HG03469 (cell line): ENCODE results near the gene MSI2.

ENCODE experiments used
- ATAC-seq: cut with Tn5 transposase; IDR thresholded peaks from one replicate; pipeline ENCODE4 v1.9.1; 2021; ENCODE audit warnings: mild to moderate bottlenecking, moderate library complexity, moderate number of reproducible peaks; ENCODE audit not compliant: unreplicated experiment

The MSI2 gene

DNA sequence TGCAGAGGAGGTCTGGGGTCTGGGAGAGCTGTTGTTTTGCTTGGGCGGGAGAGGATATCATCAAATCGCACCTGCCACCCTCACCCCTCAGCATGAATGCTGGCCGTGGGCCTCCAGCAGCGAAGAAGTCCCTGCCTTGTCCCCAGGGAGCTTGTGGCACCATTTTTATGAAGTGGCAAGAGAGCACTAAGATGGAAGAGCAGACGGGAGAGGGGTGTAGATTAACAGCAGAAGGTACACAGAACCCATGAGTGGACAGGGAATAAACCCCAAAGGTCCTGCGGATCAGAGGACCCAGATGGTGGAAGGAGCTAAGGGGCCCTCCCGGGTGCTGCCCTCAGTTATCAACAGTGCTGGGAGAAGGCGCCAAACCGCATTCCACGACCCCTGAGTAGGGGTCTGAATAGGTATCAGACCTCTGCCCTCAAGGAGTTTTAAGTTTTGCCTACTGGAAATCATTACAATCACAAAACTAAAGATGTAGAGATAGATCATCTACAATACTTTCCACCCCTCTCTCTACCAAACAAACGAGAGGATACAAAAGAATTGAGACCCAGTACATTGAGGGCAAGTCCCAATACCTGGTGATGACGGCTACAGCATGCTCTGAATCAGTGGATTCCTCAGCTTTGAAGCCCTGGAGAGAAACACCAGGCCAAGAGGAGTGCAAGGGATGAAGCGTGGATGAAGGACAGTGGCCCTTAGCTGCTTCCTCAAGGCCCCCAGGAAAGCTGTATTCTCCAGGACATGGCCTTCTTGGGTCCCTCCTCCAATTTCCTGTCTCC lies 428.6 kb downstream of the MSI2 start:
- no peak for ATAC-seq

DNA sequence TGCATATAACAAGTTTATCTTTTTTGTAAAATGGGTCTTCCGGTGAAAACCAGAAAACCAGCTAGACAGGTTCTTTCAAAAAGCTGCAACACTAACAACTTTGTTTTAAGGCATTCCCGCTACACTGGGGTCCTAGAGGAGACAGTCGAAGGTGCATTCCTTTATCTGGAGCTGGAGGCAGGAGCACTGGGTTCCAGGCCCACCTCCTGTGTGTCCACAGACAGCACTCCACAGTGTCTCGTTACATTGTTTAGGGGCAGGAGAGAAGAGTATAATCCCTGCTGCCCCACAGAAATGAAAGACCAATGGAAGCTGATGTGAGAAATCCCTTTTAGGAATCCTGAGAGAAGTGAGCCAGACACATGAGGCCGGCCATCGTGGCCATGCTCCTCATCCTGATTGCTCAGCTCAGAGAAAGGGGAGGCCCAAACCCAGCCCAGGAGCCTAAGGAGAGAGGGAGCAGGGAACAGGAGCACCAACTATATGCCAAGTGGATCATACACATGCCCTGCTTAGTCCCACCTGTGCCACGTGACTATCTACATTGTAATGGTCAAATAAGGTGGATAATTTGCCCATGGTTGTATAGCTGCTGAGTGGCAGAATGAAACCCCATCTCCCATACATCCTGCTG lies 429.3 kb downstream of the MSI2 start:
- ATAC-seq = no peak

DNA sequence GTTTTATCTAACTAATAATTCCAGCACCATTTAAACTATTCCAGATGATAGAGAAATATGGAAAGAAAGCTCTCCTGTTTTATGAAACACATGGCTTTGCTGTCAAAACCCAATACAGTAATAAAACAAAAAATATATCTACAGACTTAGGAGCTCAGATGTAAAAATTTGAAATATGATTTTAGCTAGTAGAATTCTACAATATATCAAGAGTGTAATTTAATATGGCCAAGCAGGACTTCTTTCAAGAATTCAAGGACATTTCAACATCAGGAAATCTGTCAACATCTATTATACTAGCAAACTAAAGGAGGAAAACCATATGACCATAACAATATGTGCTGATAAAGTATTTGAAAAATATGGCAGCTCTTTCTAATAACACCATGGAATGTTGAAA lies 431.3 kb downstream of the MSI2 start:
- no peak for ATAC-seq

DNA sequence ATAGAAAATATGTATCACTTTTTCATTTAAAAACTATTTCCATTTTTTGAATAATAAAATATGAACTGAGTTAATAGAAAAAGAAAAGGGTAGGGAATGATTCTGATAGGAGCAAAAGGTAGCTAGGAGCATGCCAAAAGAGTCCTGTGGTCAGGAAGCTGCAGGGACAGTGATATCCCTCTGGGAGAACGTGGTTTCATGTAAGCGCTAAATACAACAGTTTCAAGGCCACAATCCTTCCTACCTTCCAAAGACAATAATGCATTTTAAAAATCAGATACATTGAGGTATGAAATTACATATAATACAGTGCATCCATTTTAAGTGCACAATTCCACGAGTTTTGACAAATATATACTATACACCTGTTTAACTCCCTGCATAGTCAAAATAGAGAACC lies 432.9 kb downstream of the MSI2 start:
- ATAC-seq = no peak

DNA sequence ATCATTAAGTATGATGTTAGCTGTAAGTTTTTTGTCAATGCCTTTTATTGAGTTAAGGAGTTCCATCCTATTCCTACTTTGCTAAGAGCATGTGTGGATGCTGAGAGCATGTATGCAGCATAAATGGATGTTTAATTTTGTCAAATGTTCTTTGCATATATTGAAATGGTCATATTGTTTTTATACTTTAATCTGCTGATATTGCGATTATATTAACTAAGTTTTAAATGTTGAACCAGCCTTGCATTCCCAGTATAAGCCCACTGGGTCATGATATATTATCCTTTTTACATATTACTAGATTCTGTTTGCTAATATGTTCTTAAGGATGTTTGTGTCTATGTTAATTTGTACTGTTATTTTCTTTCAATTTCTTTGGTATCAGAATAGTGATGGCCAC lies 435.6 kb downstream of the MSI2 start:
- no peak for ATAC-seq

DNA sequence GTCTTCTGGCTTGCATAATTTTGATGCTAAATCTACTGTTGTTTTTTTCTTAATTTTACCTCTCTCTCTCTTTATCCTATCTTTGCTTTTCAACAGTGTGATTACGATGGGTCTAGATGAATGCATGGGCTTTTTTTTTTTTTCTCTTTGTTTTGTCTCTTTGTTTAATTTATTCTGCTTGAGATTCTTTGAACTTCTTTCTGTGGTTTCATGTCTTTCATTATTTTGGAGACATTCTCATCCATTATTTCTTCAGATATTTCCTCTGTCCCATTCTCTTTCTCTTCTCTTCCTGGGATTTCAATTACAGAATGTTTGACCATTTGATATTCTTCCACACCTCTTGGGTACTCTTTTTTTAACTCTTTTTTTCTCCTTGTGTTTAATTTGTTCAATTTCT lies 436.4 kb downstream of the MSI2 start:
- no peak for ATAC-seq

DNA sequence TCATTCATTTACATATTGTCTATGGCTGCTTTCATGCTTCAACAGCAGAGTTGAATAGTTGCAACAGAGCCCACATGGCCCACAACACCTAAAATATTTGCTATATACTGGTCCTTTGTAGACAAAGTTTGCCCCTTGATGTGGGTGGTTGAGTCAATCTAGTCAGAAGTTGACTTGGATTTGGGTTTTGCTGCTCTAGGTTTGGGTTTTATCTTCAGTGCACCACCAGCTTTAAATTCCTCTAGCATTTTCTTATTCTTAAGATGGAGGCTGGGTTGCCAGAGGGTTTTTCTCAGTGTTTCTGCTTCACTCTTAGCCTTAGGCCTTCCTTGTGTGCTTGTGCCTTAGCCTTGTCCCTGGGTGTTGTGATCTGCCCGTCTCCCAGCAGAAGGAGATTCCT lies 437.7 kb downstream of the MSI2 start:
- no peak for ATAC-seq

DNA sequence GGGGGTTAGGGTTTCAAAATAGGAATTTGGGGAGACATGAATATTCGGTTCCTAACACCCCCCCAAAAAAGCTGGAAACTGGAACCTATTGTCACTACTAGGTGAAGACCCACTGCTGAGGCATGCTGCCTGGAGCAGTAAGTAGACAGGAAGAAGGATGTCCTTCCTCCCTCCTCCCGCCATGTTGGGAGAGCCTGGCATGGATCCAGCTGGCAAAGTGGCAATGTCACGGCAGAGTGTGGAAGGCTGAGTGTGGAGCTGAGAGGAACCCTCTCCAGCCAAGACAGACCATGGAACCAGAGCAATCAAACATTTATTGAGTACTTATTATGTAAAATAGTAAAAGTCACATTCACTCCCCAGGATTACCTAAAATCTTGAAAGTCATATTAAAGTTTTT lies 439.7 kb downstream of the MSI2 start:
- no peak for ATAC-seq

DNA sequence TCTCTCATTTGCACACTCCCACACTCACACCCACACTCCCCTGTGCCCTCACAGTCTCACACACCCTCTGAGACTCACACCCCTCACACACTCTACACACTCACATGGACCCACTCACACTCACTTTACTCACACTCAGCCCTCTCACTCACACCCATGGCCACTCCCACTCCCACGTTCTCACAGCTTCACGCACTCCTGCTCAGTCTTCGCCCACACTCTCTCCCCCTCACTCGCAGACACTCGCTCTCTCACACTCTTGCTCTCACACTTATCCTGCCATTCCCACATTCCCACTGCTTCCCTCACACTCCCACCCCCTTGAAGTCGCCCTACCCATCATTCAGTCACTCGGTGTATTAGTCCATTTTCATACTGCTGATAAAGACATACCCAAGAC lies 440.9 kb downstream of the MSI2 start:
- no peak for ATAC-seq

DNA sequence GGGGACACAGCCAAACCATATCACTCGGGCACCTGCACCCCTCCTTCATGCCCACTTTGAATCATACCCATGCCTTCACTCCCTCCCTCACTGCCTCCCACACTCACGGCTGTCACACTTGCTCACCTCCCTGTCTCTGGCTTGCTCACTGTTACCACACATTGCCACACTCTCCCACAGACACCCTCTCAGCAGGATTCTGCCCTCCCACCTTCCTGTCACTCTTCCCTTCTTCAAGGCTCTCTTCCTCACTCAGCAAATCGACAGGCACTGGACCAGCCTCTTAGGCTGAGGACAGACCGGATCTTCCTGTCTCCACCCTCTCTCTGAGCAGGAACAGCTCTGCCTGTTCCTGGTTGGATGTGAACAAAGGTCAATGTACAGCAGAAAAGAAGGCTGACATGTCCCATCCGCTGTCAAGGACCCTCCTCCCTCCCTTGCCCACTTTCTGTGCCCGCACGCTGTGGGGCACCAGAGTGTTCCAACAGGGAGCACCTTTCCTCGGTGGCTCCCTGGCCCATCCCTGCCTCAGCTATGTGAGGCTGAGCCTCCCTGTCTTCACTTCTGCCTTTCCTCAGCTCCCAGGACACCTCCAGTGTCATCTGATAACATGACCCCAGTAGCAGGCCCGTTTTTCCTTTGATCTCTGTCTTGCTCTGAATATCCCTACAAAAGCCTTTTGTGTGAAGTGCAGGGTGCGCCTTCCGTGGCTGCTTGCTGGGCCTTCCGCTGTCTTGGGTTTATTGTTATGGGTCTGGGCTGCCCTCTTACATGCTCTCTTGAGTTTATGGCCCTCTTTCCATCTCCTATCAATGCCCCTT lies 441.8 kb downstream of the MSI2 start:
- ATAC-seq = no peak

DNA sequence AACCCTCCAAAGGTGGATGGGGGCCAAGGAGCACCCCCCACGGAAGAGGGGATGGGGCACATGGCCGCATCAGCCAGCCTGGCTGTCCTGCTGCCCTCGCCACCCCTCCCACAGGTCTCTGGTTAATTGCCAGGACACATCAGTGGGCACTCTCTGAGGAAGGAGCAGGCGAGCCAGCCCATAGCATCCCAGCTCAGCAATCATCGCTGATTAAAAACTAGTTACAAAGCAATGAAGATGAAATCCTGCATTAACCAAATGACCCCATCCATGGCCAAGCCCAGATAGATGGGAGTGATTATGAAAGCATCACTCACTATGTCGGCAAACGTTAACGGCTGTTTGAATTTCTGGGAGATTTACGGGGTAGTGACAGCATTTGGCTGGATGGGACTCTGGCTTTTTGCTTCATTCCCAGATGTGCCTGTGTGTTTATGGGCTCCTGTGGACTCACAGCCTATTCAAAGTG lies 443.5 kb downstream of the MSI2 start:
- no peak for ATAC-seq

DNA sequence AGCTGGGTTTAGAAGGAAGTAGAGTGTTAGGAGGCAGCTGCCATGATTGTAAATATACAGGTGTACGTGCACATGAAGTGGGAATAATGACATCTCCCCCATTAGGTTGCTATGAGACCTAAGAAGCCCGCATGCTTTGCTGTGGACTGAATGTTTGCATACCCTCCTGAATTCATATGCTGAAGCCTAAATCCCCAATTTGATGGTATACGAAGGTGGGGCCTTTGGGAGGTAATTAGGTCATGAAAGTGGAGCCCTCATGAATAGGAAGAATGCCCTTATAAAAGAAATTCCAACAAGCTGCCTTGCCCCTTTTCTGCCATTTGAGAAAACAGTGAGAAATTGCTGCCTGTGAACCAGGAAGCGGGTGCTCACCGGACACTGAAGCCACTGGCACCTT lies 444.8 kb downstream of the MSI2 start:
- ATAC-seq = no peak

DNA sequence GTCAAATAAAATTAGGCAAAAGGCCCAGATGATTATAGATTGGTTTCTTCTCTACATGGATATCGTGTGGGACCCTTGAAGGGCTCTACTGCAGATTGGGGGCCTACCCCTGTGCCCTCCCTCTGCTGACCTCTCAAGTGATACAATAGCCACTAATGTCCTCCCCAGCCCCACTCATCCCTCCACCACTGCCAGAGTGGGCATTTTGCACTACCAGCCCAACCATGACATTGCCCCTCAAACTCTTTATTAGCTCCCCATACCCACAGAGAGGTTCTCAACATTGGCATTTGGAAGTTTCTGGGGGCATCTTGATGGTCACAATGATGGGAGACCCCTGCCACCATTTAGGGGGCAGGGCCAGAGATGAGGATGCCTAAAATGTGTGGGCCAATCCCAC lies 446.9 kb downstream of the MSI2 start:
- ATAC-seq = no peak

DNA sequence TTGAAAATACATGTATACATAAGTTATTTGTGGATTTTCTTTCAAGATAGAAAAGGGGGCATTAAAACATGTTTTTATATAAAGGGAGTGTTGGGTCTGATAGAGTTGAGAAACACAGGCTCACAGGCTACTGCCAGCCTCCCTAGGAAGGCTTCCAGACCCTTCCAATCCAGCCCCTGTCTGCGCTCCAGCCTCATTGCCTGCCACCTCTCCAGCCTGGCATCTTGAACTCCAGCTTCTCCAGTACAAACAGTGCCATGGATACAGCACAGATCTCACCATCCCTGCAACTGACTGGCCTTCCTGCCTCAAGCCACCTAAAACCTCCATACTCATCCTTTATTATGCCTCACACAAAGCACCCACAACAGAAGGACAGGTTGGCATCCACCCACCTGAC lies 448.1 kb downstream of the MSI2 start:
- no peak for ATAC-seq

DNA sequence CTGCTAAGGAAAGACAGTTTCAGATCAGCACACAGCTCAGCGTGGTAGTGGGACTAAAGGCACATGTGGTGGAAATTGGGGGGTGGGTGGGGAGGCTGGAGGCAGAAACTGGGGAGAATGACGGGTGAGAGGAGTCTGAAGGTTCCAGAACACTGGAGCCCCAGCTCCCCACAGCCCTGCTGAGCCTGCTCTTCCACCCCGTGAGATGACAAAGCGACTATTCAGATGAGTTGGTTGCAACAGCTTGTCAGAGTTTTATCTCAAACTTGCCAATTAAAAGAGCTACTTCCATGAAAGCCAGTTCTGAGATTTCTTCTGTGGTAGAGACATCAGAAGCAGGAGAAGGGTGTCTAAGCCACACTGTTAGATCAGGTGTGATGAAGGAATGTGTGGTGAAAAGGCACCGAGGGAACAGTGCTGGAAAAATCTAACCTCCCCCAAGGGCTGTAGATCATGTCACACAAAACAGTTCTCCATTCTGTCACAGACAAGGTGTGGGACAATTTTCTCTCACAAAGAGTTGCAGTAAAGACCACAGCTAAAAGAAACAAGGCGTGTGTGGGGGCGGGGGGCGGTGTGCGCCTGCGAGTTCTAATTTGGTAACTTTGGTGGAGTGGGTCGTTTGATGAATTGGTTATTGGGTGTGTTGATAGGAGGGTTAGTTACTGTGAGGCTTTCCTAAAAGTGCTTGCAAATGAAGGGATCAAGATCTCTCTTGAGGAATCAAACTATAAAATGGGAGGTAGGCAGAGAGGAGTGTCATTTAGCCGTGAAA lies 449.8 kb downstream of the MSI2 start:
- no peak for ATAC-seq

DNA sequence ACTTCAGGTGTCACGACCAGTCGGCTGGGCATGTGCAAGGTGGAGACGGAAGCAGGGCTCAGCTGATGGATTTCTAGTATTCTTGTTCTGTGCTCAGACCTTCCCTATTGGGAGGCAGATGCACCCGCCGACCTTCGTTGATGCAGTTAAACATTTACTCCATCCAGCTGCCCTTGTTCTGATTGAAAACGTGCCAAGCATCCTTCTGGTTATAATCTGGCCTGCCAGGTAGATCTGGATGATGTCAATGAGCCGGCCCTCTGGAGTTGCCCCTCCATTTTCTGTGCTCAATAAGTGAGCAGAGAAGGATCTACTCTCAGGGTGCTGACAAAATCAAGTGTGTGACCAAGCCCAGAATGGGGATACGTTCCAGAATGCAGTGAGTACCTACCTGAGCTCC lies 450.4 kb downstream of the MSI2 start:
- no peak for ATAC-seq

DNA sequence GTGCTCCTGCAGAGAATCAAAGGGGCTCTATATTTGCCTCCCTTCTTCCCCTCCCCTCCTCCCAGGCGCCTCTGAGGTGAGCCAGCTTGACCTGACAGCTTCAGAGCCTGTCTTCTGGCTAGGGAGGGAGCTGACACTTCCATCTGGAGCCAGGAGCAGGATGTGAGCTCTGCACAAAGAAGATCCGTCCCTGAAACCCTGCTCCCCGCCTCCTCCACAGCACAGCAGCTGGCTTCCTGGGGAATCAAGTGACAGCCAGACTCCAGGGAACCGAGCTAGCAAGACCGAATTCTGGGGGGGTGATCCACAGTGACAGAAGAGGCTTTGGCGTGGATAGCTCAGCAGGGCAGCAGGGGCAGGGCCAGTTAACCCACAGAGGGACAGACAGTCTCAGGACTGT lies 451.6 kb downstream of the MSI2 start:
- no peak for ATAC-seq

DNA sequence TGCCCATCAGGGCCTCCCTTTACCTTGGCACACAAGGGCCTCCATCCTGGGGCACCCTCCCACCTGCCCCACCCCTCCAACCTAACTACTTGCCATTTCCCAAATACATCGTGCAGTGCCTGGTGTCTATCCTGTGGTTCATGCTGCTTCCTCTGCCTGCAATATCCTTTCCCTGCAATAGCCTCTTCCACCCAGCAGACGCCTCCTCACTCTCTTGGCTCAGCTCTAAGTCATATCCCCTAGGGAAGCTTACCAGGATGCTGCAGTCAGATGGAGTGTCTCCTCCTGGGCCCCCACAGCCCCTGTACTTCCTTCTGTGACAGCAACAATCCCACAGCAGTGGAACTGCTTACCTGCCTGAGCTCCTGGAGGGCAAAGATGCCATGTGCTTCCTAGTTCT lies 452.1 kb downstream of the MSI2 start:
- ATAC-seq = no peak

DNA sequence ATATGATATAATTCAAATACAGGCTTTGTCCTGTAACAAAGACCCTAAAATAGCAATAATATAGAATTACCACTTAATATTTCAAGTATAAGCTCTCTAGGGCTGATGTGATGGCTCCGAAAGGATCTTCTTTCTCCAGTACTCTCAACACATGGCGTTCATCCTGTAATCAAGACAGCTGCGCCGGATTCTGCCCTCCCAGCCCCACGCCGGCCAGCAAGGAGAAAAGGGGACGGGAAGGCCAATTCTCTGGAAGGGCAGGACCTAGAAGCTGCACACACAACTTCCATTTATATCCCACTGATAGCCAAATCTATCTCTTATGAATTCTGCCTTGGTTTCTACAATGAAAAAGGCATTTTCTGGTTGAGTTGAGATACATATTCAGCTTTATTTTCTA lies 456.8 kb downstream of the MSI2 start:
- no peak for ATAC-seq

DNA sequence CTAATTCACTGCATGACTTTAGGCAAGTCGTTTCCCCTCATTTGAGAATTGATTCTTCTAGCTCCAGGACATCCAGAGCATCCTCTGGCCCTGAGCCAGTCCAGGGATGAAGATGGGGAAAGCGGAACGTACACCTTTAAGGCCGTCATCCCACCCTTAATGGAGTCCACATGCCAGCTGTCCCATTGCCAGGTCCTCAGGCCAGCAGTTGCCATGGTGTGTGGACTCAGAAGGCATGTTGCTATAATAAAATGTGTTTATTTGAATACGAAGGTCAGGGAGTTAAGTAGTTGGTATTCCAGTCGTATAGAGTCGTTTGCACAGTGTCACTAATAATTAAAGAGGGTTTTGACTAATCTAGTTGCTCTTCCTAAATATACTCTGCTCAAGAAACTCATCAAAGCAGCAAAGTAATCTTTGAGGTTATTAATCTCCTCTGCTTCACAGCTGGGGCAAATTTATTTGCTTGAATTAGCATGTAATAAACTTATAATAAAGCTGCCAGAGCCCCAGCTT lies 458.4 kb downstream of the MSI2 start:
- no peak for ATAC-seq

DNA sequence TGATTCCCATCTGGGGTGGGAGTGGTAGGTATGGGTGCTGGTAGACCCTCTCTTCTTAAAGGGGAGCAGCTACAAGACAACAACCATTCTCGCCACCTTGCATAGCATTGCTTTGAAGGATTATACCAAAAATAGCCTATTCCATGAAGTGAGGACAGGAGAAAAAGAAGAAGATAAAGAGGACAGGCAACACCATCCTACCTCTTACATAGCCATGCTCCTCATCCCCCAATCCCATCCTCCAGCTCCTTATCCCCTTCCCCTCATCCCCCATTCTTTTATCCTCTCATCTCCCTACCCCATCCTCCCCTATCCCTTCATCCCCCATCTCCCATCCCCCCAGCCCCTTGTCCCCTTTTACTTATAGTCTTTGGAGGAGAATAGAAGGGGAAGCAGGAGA lies 459.7 kb downstream of the MSI2 start:
- no peak for ATAC-seq
